GM18951 (cell line): ENCODE data around the gene PLAGL2.

Experiments used
- POLR2A ChIP-seq: IDR thresholded peaks from 4 replicates; pipeline ENCODE4 v1.6.1; 2011; ENCODE audit warnings: mild to moderate bottlenecking; ENCODE audit not compliant: insufficient read length, insufficient read depth; ENCODE audit errors: extremely low read depth
- in situ Hi-C: fragments of 300-500 bp; cut with MboI; formaldehyde crosslinking; loops from one replicate; pipeline ENCODE4 v1.12.0; 2022; ENCODE audit warnings: low sequenced_read_pairs, mixed read lengths, inconsistent platforms; ENCODE audit not compliant: unreplicated experiment

PLAGL2 gene

DNA sequence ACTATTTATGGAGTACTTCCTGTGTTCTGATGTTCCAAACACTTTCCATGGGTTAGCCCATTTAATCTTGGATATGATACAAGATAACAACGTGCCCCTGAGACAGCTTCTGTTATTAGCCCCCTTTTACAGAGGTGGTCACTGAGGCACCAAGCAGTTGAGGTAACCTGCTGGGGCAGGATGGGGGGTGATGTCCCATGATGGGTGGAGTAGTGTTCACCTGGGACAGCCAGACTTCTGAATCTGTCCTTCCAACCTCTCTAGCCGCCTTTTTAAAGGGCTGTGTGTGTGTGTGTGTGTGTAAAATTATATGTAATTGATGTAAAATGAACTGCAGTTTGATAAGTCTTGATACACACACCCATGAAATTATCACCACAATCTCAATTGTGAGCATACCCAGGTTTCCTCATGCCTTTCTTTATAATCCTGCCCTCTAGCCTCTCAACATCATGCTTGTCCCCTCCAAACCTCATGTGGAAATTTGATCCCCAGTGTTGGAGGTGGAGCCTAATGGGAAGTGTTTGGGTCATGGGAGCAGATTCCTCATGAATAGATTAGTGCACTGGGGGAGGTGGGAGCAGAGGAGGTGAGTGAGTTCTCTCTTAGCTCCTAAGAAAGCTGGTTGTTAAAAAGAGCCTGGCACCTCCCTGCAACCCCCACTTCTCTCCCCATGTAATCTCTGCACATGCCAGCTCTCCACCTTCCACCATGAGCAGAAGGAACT, 39.2 kb downstream of the PLAGL2 start:
- in situ Hi-C loops: no loop called here
- TF ChIP-seq POLR2A: no peak

DNA sequence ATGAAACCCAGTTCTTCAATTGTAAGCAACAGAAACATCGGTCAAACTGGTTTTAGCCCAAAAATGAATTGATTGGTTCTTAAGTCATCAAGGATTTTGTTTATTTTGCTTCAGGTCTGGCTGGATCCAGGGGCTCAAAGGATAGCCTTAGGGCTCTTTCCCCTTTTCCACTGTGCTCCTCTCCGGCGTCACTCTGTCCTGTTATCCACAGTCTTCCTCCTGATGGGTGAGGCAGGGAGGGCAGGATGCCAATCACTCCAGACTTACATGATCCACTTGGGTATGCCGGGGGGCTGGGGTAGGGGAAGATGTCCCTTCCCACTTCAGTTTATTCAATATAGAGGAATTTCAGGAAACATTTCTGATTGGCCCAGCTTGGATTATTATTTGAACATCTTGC, 40.0 kb downstream of the PLAGL2 start:
- in situ Hi-C loops: no loop called here

DNA sequence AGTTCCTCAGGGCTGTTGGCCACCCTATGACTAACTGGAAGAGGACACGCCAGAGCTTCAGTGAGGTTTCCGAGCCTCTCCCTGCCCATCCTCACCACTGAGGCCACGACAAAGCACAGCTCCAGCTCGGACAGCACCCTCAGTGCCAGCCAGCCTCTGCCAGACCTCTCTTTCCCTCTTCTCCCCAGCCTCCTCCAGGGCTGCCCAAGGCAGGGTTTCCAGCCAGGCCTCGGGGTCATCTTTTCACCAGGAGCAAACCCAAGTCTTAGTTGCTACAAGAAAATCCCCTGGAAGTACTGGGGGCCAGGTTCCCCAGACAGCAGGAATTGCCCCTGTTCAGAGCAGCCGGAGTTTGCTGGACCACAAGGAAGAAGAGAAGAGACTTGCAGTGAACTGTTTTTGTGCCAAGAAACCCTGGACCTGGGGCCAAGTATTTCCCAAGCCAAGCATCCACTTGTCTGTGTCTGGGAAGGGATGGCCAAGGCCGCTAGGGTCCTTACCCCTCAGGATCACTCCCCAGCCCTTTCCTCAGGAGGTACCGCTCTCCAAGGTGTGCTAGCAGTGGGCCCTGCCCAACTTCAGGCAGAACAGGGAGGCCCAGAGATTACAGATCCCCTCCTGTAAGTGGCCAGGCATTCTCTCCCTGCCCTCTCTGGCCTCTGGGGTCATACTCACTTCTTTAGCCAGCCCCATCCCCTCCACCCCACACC, 41.6 kb downstream of the PLAGL2 start:
- in situ Hi-C loops: no loop called here
- TF ChIP-seq POLR2A: no peak

More for the DNA sequence above, 40.0 kb downstream of the PLAGL2 start:
- TF ChIP-seq POLR2A: no peak

DNA sequence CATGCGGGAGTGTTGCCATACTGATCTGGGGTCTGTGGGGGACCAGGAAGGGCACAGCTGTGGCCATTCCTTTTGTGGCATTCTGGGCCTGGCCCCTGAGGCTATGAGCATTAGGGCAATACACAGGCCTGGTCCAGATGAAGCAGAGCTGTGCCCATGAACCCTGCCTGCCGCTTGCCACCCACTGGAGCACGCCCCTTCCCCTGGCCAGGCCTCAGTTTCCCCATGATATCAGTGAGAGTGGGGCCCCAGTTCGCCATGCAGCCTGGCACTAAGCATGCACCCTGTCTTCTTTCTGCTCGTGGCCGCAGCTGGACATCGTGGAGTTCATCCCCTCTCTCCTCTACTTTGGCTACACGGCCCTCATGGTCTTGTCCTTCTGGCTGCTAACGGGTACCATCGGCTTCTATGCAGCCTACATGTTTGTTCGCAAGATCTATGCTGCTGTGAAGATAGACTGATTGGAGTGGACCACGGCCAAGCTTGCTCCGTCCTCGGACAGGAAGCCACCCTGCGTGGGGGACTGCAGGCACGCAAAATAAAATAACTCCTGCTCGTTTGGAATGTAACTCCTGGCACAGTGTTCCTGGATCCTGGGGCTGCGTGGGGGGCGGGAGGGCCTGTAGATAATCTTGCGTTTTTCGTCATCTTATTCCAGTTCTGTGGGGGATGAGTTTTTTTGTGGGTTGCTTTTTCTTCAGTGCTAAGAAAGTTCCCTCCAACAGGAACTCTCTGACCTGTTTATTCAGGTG, 42.4 kb downstream of the PLAGL2 start:
- TF ChIP-seq POLR2A: no peak
- in situ Hi-C loops: no loop called here

DNA sequence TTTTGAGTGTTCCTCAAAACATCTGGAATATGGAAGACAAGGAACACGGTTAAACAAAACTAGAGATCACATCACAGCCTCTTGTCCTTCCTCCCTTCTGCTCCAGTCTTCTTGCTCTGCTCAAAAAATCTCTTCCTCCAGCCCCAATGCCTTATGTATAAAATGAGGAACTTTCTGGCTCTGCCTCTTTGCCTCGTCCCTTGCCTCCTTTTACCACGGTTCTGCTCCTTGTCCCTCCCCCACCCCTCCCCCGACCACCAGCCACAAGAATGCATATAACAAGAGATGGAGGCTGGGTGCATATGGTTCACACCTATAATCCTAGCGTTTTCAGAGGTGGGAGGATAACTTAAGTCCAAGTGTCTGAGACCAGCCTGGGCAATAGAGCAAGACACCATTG, 43.6 kb downstream of the PLAGL2 start:
- TF ChIP-seq POLR2A: no peak
- in situ Hi-C loops: no loop called here

DNA sequence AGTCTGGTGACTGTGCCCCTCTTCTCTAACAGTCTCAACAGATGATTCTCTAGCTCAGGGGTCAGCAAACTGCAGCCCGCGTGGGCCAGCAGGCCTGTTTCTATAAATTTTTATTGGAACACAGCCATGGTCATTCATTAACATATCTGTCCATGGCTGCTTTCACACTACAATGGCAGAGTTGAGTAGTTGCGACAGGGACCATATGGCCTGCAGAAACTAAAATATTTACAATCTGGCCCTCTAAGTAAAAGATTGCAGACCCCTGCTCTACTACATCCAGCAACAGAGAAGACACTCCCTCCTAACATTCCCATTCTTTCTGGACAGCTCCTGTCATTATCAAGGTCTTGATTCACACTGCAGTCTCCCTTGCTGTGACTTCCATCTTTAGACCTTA, 45.2 kb downstream of the PLAGL2 start:
- TF ChIP-seq POLR2A: no peak
- in situ Hi-C loops: no loop called here

DNA sequence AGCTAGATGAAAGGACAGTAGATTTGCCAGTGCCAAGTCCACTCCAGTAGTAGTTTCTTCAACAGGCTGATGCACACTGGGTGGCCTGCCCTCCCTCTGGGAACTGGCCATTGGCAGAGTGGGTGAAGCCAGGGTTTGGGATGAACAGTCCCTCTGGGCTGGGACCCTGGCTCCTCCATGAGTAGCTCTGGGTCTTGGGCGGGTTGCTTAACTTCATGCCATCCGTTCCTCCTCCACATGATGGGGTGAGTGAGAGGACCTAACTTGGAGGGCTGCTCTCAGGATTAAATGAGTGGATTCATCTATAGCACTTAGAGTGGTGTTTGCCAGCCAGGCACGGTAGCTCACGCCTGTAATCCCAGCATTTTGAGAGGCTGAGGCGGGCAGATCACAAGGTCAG, 47.2 kb downstream of the PLAGL2 start:
- TF ChIP-seq POLR2A: no peak
- in situ Hi-C loops: no loop called here

DNA sequence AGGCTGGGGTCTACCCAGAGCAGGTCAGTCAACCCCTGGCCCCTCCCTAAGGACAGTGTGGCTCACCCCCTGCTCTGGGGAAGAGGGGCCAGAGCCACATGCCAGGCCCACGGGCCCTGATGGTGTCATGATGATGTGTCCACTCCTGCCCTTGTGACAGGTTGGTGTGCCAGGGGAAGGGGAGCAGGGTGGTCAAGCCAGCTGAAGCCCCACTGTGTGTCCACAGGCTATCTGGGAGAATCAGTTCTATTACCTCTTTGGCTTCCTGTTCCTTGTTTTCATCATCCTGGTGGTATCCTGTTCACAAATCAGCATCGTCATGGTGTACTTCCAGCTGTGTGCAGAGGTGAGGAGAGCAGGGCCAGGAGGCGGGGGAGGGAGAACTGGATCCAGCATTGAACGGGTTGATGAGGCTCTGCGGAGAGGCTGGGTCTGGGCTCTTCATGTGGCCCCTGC, 47.7 kb downstream of the PLAGL2 start:
- in situ Hi-C loops: no loop called here
- TF ChIP-seq POLR2A: no peak

DNA sequence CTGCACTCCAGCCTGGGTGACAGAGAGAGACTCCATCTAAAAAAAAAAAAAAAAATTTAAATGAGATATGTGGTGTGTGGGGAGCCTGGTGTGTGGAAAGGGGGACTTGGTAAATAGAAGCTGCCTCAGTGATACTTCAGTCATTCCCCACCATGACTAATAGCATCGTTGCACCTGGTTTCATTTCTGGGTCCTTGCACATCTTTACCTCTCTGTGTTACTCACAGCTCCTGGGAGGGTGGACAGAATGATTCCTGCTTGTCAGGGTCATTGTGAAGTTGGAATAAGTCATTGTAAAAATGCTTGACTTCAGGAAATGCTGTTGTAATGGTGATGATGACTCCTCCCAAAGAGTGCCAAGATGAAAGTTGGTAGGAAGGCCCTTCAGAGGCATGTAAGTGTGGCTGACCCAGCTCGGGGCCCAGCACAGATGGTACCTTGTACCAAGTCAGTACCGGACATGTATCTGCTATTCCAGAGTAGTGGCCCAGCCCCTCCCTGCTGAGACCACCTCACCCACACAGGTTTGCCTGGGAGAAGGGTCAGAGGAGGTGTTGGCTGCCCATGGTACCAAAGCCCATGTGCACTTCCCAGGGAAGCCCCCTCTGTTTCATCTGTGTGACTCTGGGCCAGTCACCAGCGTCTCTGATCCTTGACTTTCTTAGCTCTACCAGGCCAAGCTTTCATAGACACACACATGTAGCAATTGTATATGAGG, 48.4 kb downstream of the PLAGL2 start:
- no peak for TF ChIP-seq POLR2A
- in situ Hi-C loops: no loop called here

DNA sequence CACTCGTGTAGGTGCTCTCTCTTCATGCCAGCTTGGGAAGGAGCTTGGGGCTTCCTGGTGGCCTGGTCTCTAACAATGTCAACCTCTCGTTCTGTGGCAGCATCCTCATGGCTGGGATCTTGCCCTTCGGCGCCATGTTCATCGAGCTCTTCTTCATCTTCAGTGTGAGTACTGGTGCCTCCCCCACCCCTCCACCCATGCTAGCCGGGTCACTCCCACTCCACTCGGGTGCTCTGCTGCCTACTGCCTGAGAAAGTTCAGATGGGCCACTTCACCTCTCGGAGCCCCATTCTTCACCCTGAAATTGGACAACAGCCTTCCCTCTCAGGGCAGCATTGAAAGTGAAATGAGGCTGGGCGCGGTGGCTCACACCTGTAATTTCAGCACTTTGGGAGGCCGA, 49.2 kb downstream of the PLAGL2 start:
- in situ Hi-C loops: no loop called here
- TF ChIP-seq POLR2A: no peak

DNA sequence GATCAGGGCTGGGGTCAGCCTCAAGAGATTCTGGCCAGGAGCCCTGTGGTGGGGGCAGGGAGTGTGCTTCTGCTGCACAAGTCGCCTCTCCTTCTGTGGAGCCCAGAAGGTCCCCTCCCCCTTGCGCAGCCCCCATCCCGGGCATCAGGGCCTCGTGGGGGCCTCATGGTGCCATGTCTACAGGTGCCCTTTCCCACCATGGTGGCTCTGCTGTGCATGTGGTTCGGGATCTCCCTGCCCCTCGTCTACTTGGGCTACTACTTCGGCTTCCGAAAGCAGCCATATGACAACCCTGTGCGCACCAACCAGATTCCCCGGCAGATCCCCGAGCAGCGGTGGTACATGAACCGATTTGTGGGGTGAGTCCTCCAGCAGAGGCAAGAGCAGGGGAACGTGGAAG, 49.9 kb downstream of the PLAGL2 start:
- TF ChIP-seq POLR2A: no peak
- in situ Hi-C loops: no loop called here

DNA sequence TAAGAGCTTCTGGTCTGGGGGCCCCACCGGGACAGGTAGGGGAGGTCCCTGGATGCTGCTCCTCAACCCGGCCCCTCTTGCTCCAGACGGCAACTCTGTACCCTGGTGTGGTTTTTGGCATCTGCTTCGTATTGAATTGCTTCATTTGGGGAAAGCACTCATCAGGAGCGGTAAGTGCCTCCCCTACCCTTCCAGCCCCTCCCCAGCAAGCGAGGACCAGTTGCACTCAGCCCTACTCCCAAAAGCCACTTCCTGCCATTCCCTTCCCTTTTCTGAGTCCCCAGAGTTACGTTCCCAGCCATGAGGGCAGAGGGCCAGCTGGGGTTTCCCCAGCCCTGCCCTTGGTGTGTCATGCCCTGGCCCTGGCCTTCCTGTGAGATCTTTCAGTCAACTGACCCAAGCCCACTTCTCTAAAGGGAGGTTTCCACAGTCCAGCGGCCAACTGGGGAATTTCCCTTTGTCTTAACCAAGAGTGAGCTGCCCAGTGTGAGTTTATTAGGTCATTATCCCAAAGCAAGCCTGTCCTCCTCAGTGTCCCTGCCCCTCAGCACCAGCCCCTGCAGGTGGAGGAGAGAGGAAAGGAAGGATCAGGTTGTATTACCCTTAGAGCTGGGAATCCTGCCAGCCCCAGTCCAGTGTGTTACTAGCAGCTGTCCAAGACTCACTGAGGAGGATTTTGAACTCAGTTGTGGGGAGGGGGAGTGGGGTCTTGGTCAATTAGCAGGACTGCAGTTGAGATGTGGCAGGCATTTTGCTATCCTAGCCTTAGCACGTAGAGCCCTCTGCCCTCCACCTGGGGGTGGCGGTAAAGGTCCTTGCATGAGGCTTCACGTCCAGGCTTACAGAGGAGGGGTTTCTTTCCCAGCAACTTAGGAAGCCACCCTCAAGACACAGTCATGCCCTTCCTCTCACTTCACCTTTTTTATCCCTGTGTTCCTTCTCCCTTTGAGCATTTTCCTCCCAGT, 52.2 kb downstream of the PLAGL2 start:
- in situ Hi-C loops: no loop called here
- no peak for TF ChIP-seq POLR2A

DNA sequence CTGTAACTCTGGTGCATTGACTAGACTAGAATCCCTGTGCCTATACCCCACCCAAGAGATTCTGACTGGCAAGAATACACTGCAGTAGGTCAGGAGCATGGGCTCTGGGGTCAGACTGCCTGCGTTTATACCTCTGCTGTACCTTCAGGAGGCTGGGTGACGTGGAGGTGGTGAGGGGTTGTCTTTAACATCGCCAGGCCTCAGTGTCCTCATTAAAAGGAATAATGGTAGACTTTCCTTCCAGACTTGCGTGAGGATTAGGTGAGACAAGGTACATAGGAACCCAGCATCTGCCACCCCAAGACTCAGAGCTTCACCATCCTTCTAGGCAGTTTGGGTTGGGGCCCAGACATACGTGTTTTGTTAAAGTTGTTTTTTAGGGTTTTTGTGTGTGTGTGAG, 53.8 kb downstream of the PLAGL2 start:
- in situ Hi-C loops: no loop called here
- TF ChIP-seq POLR2A: no peak
